Testis (tissue), 3 donors: Measurements from ENCODE around the gene RIPOR1. TPM values are rescaled to one million over a fixed set of nuclear protein-coding genes. Genes with fewer than 3 reads are reported as not detected.
"Not testable (repeated sequence)": the region's sequence is repeated elsewhere in the genome, so short reads cannot be mapped to it uniquely, and the experiment has no call there.

Experiments
- DNase-seq: peaks from one replicate; pipeline ENCODE4 v3.0.0-alpha.2; 2019
- H3K27ac ChIP-seq, 2 donors: fragments of 200-600 bp; sonication (generic); one replicate each; pipeline ENCODE4 v1.5.1; 2019
- H3K27me3 ChIP-seq: fragments of 200-600 bp; sonication (generic); one replicate; pipeline ENCODE4 v1.5.1; 2019
- H3K36me3 ChIP-seq: fragments of 200-600 bp; sonication (generic); one replicate; pipeline ENCODE4 v1.5.1; 2017; ENCODE audit warnings: low read depth; ENCODE audit errors: missing control alignments
- H3K4me1 ChIP-seq: fragments of 200-600 bp; sonication (generic); one replicate; pipeline ENCODE4 v1.5.1; 2019
- H3K4me3 ChIP-seq, 2 donors: fragments of 200-600 bp; sonication (generic); one replicate each; pipeline ENCODE4 v1.5.1; 2017 to 2019
- H3K9me3 ChIP-seq: fragments of 200-600 bp; sonication (generic); one replicate; pipeline ENCODE4 v1.5.1; 2017
- CTCF ChIP-seq, 3 experiments: fragments of 450-650 bp in 2 of 3; fragments of 200-600 bp in 1 of 3; sonication (generic) in 1 of 3; IDR thresholded peaks; one replicate each; pipeline ENCODE4 v1.5.1; 2016 to 2019; ENCODE audit warnings: antibody characterized with exemption in 3 of 3, mild to moderate bottlenecking in 2 of 3, moderate library complexity in 1 of 3
- POLR2A ChIP-seq: fragments of 450-650 bp; IDR thresholded peaks from one replicate; pipeline ENCODE4 v1.6.1; 2017; ENCODE audit warnings: antibody characterized with exemption, mild to moderate bottlenecking, moderate library complexity
- WGBS, 2 donors: methylation state at CpG; one replicate each; pipeline ENCODE4 v1.1.5; 2018; 5-methylcytosine and 5-hydroxymethylcytosine counted together
- intact Hi-C: fragments of 100-400 bp; cut with DNase I; formaldehyde crosslinking; loops from one replicate; pipeline ENCODE4 v1.15.1; 2023; ENCODE audit warnings: low total_unique reads
- polyA plus RNA-seq: library from polyadenylated mRNA; stranded (reverse); fragments of 350-450 nt; fragmentation: Illumina TruSeq; extraction: RNeasy Lipid Tissue Mini Kit (QIAGEN cat#74804); gene quantifications from one replicate; pipeline ENCODE4 v1.2.3, GENCODE V29; 2014; ENCODE audit warnings: low read depth, low replicate concordance; ENCODE audit not compliant: insufficient read depth
- total RNA-seq, 2 donors: library from RNA; depleted of rRNA; stranded (reverse); fragments of >200 nt; gene quantifications; one replicate each; pipeline ENCODE4 v1.2.3, GENCODE V29; 2016

Gene RIPOR1
- total and polyA plus RNA-seq, 3 donors from 2014 or later, result 36.1 to 109 (median 79.4) TPM

GRCh38 chr16:67530013-67530939 is 1.6 kb downstream of the RIPOR1 start:
- TF ChIP-seq CTCF (IDR thresholded peaks at IDR 0.05) (no peak), POLR2A (peak; percentile 22)
- no peaks in the 10 kb centered on the region for H3K36me3 ChIP-seq
- peaks cover 41% of the 10 kb centered on the region for H3K4me1 ChIP-seq
- H3K9me3 ChIP-seq, result no peaks in the 10 kb centered on the region
- H3K4me3 ChIP-seq, result peak overlapping the region; percentile 70 to 96
- no peaks in the 10 kb centered on the region for H3K27me3 ChIP-seq
- intact Hi-C loops, result no loop called here
- WGBS, 2 donors, result 0 to 3% methylated on average over 11 to 47 of the region's 48 CpGs
- peak overlapping the region; percentile 87 to 91 for H3K27ac ChIP-seq
- peak; percentile 87 for DNase-seq

GRCh38 chr16:67531247-67531646 is 2.6 kb downstream of the RIPOR1 start:
- DNase-seq, result no peak
- H3K36me3 ChIP-seq, result no peaks in the 10 kb centered on the region
- 86% methylated on average over 4 of the region's 4 CpGs for WGBS, 2 donors
- TF ChIP-seq POLR2A, result no peak
- no peak for TF ChIP-seq CTCF (IDR thresholded peaks at IDR 0.05)
- no peak overlapping the region for H3K4me3 ChIP-seq
- intact Hi-C loops, result no loop called here
- H3K27ac ChIP-seq, result peak overlapping the region; percentile 87 to 91
- H3K27me3 ChIP-seq, result no peaks in the 10 kb centered on the region
- no peaks in the 10 kb centered on the region for H3K9me3 ChIP-seq
- H3K4me1 ChIP-seq, result peaks cover 48% of the 10 kb centered on the region

- no peaks in the 10 kb centered on the region for H3K36me3 ChIP-seq
- H3K4me3 ChIP-seq, result no peak overlapping the region
- H3K4me1 ChIP-seq, result peaks cover 59% of the 10 kb centered on the region
- H3K27me3 ChIP-seq, result no peaks in the 10 kb centered on the region
- intact Hi-C loops, result no loop called here
- no peaks in the 10 kb centered on the region for H3K9me3 ChIP-seq
- no peak for TF ChIP-seq CTCF (IDR thresholded peaks at IDR 0.05)
- no peak for TF ChIP-seq POLR2A
- peak; percentile 69 for DNase-seq
- no peak overlapping the region for H3K27ac ChIP-seq
- WGBS, 2 donors, result 61 to 69% methylated on average over 9 of the region's 9 CpGs
Observed at GRCh38 chr16:67533024-67533560, 4.5 kb downstream of the RIPOR1 start.

GRCh38 chr16:67533987-67534386 is 5.4 kb downstream of the RIPOR1 start:
- H3K4me3 ChIP-seq, DNase-seq, intact Hi-C loops, H3K27ac ChIP-seq, H3K36me3 ChIP-seq, H3K9me3 ChIP-seq, H3K27me3 ChIP-seq: not testable (repeated sequence)
- WGBS, 2 donors, result 91 to 92% methylated on average over 6 of the region's 6 CpGs
- peaks cover 63% of the 10 kb centered on the region for H3K4me1 ChIP-seq

- H3K4me1 ChIP-seq, result peaks cover 68% of the 10 kb centered on the region
- H3K36me3 ChIP-seq, result no peaks in the 10 kb centered on the region
- DNase-seq, result no peak
- no peak overlapping the region for H3K27ac ChIP-seq
- intact Hi-C loops, result no loop called here
- no peaks in the 10 kb centered on the region for H3K9me3 ChIP-seq
- TF ChIP-seq CTCF (IDR thresholded peaks at IDR 0.05) (no peak), POLR2A (no peak)
- no peaks in the 10 kb centered on the region for H3K27me3 ChIP-seq
- no peak overlapping the region for H3K4me3 ChIP-seq
Observed at GRCh38 chr16:67534431-67534830, 5.8 kb downstream of the RIPOR1 start.
